K562 (cell line): ENCODE results near the gene ANKLE1. TPM values are rescaled to one million over a fixed set of nuclear protein-coding genes. Genes with fewer than 3 reads are reported as not detected.

Experiments used
- BDP1 ChIP-seq: IDR thresholded peaks from 3 replicates; pipeline ENCODE4 v1.6.1; 2011; ENCODE audit not compliant: insufficient read length, insufficient read depth
- CBX1 ChIP-seq: sonication (generic); IDR thresholded peaks from 2 replicates; pipeline ENCODE4 v1.6.1; 2016; ENCODE audit warnings: antibody characterized with exemption, low read depth, mild to moderate bottlenecking
- CBX2 ChIP-seq: fragments of 200-600 bp; sonication (generic); IDR thresholded peaks from one replicate; pipeline ENCODE4 v1.6.1; 2012; ENCODE audit warnings: mild to moderate bottlenecking, low read length, inconsistent platforms; ENCODE audit not compliant: insufficient read depth, poor library complexity, severe bottlenecking
- GTF2F1 ChIP-seq: IDR thresholded peaks from 2 replicates; pipeline ENCODE4 v1.6.1; 2011; ENCODE audit warnings: low read depth, low read length, improper control_type of control experiment
- HDGF ChIP-seq: fragments of 450-650 bp; IDR thresholded peaks from 2 replicates; pipeline ENCODE4 v1.6.1; 2016
- HMG20B ChIP-seq: fragments of 250-450 bp; sonication (Bioruptor Pico); IDR thresholded peaks from 2 replicates; pipeline ENCODE4 v1.5.0; 2021; ENCODE audit warnings: mild to moderate bottlenecking
- MTA1 ChIP-seq: fragments of 450-650 bp; IDR thresholded peaks from 2 replicates; pipeline ENCODE4 v1.6.1; 2017; ENCODE audit warnings: borderline replicate concordance
- MXI1 ChIP-seq: IDR thresholded peaks from 2 replicates; pipeline ENCODE4 v1.6.1; 2011; ENCODE audit warnings: low read depth, mild to moderate bottlenecking, improper control_type of control experiment, low read length
- NBN ChIP-seq: fragments of 450-650 bp; IDR thresholded peaks from 2 replicates; pipeline ENCODE4 v1.6.1; 2016; ENCODE audit warnings: low read depth, mild to moderate bottlenecking
- POLR3G ChIP-seq: IDR thresholded peaks from 2 replicates; pipeline ENCODE4 v1.6.1; 2011; ENCODE audit not compliant: insufficient read length, insufficient replicate concordance; ENCODE audit errors: extremely low read depth
- PYGO2 ChIP-seq: fragments of 450-650 bp; IDR thresholded peaks from 2 replicates; pipeline ENCODE4 v1.6.1; 2016; ENCODE audit warnings: mild to moderate bottlenecking, missing genetic modification characterization, moderate library complexity, missing compliant biosample characterization
- SAFB2 ChIP-seq: fragments of 200-400 bp; formaldehyde crosslinking; IDR thresholded peaks from 2 replicates; pipeline ENCODE4 v1.6.1; 2018; ENCODE audit warnings: borderline replicate concordance, low read length, low read depth, moderate library complexity; ENCODE audit not compliant: severe bottlenecking
- SMARCE1 ChIP-seq: fragments of 450-650 bp; IDR thresholded peaks from 2 replicates; pipeline ENCODE4 v1.7.1; 2016; ENCODE audit warnings: mild to moderate bottlenecking
- TCFL5 ChIP-seq: fragments of 250-450 bp; sonication (Bioruptor Pico); conservative IDR thresholded peaks from 2 replicates; pipeline ENCODE4 v1.6.1; 2021; ENCODE audit warnings: mild to moderate bottlenecking, moderate library complexity, matching md5 sums
- U2AF2 ChIP-seq: fragments of 200-400 bp; formaldehyde crosslinking; optimal IDR thresholded peaks from 2 replicates; pipeline ENCODE3; 2017; ENCODE audit warnings: low read depth, mild to moderate bottlenecking, low read length
- ZNF134 ChIP-seq: fragments of 250-450 bp; sonication (Bioruptor Pico); conservative IDR thresholded peaks from 2 replicates; pipeline ENCODE4 v1.4.0; 2020
- ZNF24 ChIP-seq: fragments of 450-650 bp; IDR thresholded peaks from 2 replicates; pipeline ENCODE4 v1.6.1; 2016
- ZNF830 ChIP-seq: fragments of 250-450 bp; sonication (Bioruptor Pico); IDR thresholded peaks from 2 replicates; pipeline ENCODE4 v1.5.0; 2021; ENCODE audit warnings: mild to moderate bottlenecking
- polyA plus RNA-seq, 8 experiments: library from polyadenylated mRNA; depleted of rRNA in 4 of 8; stranded (reverse) in 5 of 8; unstranded in 3 of 8; fragments of >200 nt; fragmentation: Nextera tagmentation in 2 of 8; fragmentation: Illumina TruSeq in 1 of 8; extraction: Ambion mirVana in 2 of 8; extraction: Trizol in 1 of 8; gene quantifications; 2 replicates each; pipeline versions ENCODE4 v1.2.1 to v1.2.3, GENCODE V29; 2011 to 2014; ENCODE audit warnings: inconsistent platforms in 1 of 8, missing spikeins in 1 of 8
- total RNA-seq, 7 experiments: library from RNA; depleted of rRNA in 6 of 7; stranded (reverse); fragments of >200 nt in 6 of 7; fragmentation: Illumina TruSeq in 2 of 7; extraction: Trizol in 2 of 7; gene quantifications; 2 replicates each; pipeline versions ENCODE4 v1.2.1 to v1.2.3, GENCODE V29; 2011 to 2021; ENCODE audit warnings: low replicate concordance in 1 of 7
- TF ChIP-seq, protein P1 (sequence below), 3 experiments: IDR thresholded peaks in 2 of 3; conservative IDR thresholded peaks in 1 of 3; 2 replicates each; pipeline ENCODE4 v1.5.1; 2011 to 2012; ENCODE audit warnings: low read length in 3 of 3, mild to moderate bottlenecking in 3 of 3, control low read depth in 2 of 3, improper control_type of control experiment in 1 of 3, inconsistent platforms in 1 of 3, low read depth in 1 of 3, mixed read lengths in 1 of 3, moderate library complexity in 1 of 3; ENCODE audit not compliant: insufficient read depth in 2 of 3
- TF ChIP-seq, protein P2 (sequence below): sonication (generic); formaldehyde crosslinking; IDR thresholded peaks from 2 replicates; pipeline ENCODE4 v1.9.0; 2022; ENCODE audit warnings: mild to moderate bottlenecking, missing genetic modification reagents
- TF ChIP-seq, protein P3 (sequence below), 2 experiments: fragments of 450-650 bp in 1 of 2; sonication (generic) in 1 of 2; formaldehyde crosslinking; conservative IDR thresholded peaks; 2 replicates each; pipeline versions ENCODE4 v1.4.0 to v1.8.1; 2020 to 2022; ENCODE audit warnings: mild to moderate bottlenecking in 1 of 2, missing genetic modification reagents in 1 of 2
- TF ChIP-seq, protein P4 (sequence below): fragments of 450-650 bp; IDR thresholded peaks from 2 replicates; pipeline ENCODE4 v1.6.1; 2016; ENCODE audit warnings: missing biosample characterization, missing genetic modification characterization
- TF ChIP-seq, protein P5 (sequence below): fragments of 200-800 bp; sonication (Bioruptor generic); IDR thresholded peaks from 2 replicates; pipeline ENCODE4 v1.6.1; 2017; ENCODE audit warnings: missing genetic modification characterization, missing compliant biosample characterization

ANKLE1 gene
- total and polyA plus RNA-seq, 9 of the 15 experiments (the other 6 are each of a cell fraction or from before 2014, with no cell fraction given) = 0.63 to 9.2 (median 2.9) TPM

DNA sequence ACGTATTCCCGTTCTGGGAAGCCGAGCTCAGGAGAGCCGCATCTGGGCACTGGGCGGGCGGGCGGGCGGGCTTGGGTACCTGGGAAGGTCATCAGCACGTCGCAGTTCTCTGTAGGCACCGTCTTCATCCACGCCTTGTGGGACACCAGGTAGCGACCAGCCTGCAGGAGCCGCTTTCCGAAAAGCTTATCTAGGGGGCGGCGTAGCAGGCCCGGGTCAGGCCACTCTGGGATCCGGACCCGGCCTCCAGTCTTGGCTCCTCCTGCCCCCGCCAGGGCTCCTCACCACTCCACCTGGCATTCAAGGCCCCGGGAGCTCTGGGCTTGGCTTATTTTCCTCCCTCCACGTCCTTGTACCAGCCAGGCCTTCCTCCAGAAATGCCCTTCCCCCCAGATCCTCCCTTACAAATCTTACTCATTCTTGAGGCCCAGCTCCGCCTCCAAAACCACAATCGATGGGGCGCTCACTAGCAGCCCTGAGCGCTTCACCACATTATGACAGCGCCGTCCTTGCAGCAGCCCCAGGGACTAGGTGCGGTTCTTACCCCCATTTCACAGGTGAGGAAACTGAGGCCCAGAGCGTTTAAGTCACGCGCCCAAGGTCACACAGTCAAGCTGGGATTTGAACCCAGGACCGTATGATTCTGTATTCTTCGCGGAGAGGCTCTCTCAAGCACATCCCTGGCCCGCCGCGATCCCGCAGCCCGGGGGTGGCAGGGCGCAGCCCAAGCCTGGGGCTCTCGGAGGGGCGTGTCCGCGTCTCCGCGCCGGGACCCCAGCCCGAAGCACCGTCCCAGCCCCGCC is 52.1 kb downstream of the ANKLE1 start (continued):
- TF ChIP-seq ZNF134 = peak; percentile 51; the same call in 1 of the 2 replicates
- TF ChIP-seq, protein P1, sequence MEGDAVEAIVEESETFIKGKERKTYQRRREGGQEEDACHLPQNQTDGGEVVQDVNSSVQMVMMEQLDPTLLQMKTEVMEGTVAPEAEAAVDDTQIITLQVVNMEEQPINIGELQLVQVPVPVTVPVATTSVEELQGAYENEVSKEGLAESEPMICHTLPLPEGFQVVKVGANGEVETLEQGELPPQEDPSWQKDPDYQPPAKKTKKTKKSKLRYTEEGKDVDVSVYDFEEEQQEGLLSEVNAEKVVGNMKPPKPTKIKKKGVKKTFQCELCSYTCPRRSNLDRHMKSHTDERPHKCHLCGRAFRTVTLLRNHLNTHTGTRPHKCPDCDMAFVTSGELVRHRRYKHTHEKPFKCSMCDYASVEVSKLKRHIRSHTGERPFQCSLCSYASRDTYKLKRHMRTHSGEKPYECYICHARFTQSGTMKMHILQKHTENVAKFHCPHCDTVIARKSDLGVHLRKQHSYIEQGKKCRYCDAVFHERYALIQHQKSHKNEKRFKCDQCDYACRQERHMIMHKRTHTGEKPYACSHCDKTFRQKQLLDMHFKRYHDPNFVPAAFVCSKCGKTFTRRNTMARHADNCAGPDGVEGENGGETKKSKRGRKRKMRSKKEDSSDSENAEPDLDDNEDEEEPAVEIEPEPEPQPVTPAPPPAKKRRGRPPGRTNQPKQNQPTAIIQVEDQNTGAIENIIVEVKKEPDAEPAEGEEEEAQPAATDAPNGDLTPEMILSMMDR (IDR thresholded peaks at IDR 0.05 in 2 of 3, conservative IDR thresholded peaks at IDR 0.05 in 1 of 3; ENCODE audit: insufficient read depth in 2 of 3, low read depth in 1 of 3, low read length in 3 of 3) = peak in 2 of 3 experiments; percentile 26 to 33; a peak in 3 of 6 replicates
- TF ChIP-seq HMG20B = no peak
- TF ChIP-seq PYGO2 (tag) = no peak
- peak; percentile 97 for TF ChIP-seq HDGF
- TF ChIP-seq GTF2F1 = no peak
- TF ChIP-seq, protein P2, sequence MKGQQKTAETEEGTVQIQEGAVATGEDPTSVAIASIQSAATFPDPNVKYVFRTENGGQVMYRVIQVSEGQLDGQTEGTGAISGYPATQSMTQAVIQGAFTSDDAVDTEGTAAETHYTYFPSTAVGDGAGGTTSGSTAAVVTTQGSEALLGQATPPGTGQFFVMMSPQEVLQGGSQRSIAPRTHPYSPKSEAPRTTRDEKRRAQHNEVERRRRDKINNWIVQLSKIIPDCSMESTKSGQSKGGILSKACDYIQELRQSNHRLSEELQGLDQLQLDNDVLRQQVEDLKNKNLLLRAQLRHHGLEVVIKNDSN (CRISPR knock-in tag) = peak; percentile 42
- no peak for TF ChIP-seq POLR3G
- TF ChIP-seq, protein P3, sequence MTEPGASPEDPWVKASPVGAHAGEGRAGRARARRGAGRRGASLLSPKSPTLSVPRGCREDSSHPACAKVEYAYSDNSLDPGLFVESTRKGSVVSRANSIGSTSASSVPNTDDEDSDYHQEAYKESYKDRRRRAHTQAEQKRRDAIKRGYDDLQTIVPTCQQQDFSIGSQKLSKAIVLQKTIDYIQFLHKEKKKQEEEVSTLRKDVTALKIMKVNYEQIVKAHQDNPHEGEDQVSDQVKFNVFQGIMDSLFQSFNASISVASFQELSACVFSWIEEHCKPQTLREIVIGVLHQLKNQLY (CRISPR knock-in tag; conservative IDR thresholded peaks at IDR 0.05) = peak in 1 of 2 experiments; percentile 49; a peak in 1 of 4 replicates
- TF ChIP-seq, protein P4, sequence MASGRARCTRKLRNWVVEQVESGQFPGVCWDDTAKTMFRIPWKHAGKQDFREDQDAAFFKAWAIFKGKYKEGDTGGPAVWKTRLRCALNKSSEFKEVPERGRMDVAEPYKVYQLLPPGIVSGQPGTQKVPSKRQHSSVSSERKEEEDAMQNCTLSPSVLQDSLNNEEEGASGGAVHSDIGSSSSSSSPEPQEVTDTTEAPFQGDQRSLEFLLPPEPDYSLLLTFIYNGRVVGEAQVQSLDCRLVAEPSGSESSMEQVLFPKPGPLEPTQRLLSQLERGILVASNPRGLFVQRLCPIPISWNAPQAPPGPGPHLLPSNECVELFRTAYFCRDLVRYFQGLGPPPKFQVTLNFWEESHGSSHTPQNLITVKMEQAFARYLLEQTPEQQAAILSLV (tag) = no peak
- no peak for TF ChIP-seq SAFB2
- no peak for TF ChIP-seq BDP1
- TF ChIP-seq MTA1 = peak; percentile 45; the same call in 1 of the 2 replicates
- TF ChIP-seq CBX2 = no peak
- TF ChIP-seq ZNF830 = no peak
- peak; percentile 77 for TF ChIP-seq SMARCE1
- TF ChIP-seq CBX1 = peak; percentile 99
- TF ChIP-seq, protein P5, sequence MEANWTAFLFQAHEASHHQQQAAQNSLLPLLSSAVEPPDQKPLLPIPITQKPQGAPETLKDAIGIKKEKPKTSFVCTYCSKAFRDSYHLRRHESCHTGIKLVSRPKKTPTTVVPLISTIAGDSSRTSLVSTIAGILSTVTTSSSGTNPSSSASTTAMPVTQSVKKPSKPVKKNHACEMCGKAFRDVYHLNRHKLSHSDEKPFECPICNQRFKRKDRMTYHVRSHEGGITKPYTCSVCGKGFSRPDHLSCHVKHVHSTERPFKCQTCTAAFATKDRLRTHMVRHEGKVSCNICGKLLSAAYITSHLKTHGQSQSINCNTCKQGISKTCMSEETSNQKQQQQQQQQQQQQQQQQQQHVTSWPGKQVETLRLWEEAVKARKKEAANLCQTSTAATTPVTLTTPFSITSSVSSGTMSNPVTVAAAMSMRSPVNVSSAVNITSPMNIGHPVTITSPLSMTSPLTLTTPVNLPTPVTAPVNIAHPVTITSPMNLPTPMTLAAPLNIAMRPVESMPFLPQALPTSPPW (CRISPR knock-in tag) = no peak
- TF ChIP-seq TCFL5 = no peak
- peak; percentile 80; the same call in 1 of the 2 replicates for TF ChIP-seq NBN
- TF ChIP-seq ZNF24 = 0 out of 2 replicates have a peak, but pooled peaks have one; percentile 24
- TF ChIP-seq U2AF2 = no peak
- no peak for TF ChIP-seq MXI1
